LoVo (cell line): ENCODE measurements around the gene AIP.
"Not testable (repeated sequence)": the region's sequence is repeated elsewhere in the genome, so short reads cannot be mapped to it uniquely, and the experiment has no call there.

Experiments used
- DNase-seq: peaks from one replicate; pipeline ENCODE4 v3.0.0-alpha.2; 2016; ENCODE audit warnings: low spot score

The AIP gene

DNA sequence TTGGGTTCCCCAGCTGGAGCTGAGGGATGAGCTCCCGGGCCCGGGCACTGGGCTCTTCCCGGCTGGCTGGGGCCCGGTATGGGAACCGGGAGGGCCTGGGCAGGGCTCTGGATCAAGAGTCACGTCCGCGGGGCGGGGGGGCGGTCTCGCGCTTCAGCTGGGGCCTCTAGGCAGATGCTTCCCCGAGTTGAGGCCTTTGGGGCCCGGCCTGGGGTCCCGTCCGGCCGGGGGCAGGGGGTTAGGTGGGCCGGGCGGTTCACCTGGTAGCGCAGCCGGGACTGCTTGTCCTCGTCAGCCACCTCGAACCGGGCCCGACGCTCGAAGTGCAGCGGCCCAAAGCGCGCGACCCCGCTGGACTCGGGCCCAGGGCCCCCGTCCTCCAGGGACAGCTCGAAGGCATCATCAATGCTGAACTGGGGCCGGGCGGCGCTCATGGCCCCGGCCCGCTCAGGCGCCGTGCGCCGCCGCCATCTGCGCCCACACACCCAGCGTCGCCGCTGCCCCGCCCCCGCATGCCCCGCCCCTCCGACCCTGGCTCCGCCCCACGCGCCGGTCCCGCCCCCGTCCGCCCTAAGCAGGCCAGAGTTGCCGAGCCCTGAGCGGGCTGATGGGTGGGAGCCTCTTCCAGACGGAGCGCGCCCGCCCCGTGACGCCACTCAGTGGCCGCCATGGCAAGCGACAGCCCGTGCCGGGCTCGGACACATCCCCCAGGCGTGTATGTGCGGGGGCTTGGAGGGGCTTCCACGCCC, 13.9 kb upstream of the AIP start, which contains the start of gene TMEM134:
TMEM134 (minus strand) TSS at position 493 of the 749 bp plus-strand sequence; CDS start at position 434, 59 bp downstream.
- peak; percentile 93 for DNase-seq

DNA sequence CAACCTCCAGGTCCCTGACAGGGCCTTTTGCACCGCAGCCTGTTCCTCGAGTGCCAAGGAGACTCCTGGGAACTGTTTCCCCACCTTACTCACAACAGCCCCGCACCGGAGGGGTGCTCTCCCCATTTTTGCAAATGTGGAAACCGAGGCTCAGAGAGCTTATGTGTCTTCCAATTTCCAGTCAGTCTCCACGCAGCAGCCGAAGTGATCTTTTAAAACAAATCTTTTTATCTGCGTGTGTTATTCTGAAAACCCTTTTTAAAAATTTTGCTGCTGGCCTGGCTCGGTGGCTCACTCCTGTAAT, 13.4 kb upstream of the AIP start:
- DNase-seq, result no peak

DNA sequence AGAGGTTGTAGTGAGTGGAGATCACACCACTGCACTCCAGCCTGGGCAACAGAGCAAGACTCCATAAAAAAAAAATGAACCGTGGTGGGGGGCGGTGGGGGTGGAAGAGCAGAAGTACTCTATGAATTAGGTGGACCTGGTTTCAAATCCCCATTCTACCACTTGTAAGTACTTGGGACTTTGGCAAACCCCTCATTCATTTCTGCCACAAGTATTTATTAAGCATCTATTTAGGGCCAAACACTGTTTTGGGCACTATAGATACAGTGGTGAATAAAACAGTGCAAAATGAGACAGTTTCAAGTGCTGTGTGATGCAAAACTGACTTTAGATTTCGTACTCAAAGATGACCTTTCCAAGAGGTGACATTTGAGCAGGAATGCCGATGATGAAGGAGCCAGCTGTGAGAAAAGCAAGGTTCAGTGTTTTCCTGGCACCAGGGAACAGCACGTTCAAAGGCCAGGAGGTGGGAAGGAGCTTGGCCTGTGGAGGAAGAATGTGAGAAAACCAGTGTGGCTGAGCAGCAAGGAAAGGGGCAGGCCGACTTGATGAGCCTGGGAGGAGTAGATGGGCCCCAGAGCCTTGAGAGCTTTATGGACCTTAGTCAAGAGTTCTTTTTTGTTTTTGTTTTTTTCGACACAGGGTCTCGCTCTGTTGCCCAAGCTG, 12.4 kb upstream of the AIP start:
- DNase-seq, result no peak

DNA sequence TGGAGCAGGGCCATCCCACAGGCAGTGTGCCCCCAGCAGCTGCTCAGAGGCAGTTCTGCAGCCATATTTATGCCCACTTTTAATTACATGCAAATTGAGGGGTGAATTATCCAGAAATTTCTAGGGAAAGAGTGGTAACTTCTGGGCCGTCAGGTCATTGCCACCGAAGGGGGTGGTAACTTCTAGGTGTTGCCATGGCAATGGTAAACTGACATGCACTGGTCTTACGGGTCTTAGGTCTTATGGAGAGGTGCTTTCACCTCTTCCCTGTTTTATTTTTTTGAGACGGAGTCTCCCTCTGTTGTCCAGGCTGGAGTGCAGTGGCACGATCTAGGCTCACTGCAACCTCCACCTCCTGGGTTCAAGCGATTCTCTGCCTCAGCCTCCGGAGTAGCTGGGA, 9.9 kb upstream of the AIP start:
- no peak for DNase-seq

DNA sequence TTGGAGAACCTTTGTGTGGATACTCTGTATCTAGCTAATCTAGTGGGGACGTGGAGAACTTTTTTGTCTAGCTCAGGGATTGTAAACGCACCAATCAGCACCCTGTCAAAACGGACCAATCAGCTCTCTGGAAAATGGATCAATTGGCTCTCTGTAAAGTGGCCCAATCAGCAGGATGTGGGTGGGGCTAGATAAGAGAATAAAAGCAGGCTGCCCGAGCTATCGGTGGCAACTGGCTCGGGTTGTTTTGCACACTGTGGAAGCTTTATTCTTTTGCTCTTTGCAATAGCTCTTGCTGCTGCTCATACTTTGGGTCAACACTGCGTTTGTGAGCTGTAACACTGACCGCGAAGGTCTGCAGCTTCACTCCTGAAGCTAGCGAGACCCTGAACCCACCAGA, 6.1 kb upstream of the AIP start:
- DNase-seq, result not testable (repeated sequence)

DNA sequence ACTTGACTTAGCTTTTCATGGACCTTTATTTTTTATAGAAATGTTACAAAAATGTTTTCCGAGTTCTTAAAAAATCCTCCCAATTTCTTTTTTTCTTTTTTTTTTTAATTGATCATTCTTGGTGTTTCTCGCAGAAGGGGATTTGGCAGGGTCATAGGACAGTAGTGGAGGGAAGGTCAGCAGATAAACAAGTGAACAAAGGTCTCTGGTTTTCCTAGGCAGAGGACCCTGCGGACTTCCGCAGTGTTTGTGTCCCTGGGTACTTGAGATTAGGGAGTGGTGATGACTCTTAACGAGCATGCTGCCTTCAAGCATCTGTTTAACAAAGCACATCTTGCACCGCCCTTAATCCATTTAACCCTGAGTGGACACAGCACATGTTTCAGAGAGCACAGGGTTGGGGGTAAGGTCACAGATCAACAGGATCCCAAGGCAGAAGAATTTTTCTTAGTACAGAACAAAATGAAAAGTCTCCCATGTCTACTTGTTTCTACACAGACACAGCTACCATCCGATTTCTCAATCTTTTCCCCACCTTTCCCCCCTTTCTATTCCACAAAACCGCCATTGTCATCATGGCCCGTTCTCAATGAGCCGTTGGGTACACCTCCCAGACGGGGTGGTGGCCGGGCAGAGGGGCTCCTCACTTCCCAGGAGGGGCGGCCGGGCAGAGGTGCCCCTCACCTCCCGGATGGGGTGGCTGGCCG, 5.3 kb upstream of the AIP start:
- DNase-seq, result not testable (repeated sequence)

DNA sequence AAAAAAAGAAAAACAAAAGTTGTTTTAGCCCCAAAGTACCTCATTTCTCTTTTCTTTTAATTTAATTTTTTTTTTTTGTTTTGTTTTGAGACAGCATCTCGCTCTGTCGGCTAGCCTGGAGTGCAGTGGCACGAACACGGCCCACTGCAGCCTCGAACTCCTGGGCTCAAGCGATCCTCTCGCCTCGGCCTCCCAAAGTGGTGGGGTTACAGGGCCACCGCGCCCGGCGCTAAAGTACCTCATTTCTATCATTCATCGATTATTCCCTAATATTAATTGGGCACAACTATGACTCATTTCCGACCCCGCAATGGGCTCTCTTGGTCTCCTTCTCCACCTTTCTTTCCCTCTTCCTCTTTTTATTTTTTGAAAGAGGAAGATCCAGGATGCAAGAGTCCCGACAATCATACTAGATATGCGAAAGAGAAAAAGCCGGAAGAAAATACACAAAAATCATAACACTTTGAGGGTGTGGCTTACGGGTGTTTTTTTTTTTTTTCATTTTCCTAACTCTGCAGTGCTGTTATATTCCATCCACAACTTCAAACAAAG, 475 bp upstream of the AIP start:
- DNase-seq, result no peak

DNA sequence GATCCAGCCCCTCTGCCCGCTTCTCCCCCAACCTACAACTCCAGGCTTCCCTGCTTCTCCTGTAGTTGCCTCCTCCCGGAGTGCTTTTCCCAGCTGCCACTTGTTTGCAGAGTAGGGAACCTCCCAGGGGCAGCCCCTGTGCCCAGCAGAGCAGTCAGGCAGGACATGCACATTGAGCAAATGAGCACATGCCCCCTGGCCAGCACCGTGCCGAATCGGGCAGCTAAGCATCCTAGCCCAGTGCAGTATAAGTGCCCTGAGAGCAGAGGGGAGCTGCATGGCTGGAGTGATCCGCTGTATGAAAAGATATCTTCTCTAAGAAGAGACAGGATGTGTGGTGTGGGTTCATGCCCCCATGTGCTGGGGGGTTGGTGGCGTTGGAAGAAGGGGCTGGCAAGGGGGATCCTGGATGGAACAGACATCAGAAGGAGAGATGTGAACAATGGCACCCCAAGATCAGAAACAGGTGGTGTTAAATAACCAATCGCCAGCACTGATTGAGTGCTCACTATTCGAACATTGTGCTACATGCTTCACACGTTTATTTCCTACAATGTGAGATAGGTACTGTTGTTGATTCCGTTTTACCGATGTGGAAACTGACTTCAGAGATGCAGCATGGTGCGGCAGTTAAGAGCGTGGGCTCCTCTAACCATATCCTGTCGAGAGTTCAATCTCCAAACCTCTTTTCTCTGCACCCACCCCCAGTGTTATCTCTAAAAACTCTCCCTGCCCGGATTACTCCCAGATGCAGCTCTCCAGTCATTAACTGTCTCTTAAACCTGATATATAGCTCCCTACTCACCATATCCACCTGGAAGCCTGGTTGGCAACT, 1.2 kb downstream of the AIP start:
- no peak for DNase-seq

DNA sequence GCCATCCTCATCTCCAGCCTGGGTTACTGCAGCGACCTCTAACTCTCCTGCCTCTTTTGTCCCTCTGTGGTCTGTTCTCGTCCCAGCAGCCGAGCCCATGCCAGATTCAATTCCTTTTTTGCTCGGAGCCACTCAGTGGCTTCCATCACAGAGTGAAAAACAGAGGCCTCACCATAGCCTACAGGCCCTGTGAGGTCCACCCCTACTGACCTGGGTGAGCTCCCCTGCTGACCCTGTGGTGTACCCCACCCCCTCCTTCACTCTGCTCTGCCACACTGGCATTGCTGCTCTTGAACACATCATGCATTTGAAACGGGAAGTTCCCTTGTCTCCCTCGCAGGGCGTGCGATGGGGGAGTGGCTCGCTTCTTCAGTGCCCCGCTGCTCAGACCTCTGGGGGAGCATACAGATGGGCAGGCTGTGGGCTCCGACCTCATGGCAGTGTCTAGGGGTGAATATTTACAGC, 2.1 kb downstream of the AIP start:
- DNase-seq, result no peak

DNA sequence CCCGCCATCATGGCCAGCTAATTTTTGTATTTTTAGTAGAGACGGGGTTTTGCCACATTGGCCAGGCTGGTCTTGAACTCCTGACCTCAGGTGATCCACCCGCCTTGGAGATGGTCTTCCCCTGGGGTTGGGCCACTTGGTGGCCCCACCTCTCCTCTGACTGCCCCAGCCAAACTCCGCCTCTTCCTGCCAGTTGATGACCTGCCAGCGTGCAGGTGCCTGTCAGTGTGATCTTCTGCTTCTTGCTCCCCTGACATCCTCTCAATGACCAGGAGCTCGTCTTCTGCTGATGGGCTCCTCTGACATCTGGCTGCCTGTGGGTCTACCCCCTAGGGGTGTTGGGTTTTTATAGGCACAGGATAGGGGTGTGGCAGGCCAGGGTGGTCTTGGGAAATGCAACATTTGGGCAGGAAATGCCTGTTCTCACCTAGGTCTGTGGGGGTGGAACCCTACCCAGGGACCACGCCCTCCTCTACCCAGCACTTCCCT, 3.1 kb downstream of the AIP start:
- DNase-seq, result not testable (repeated sequence)

DNA sequence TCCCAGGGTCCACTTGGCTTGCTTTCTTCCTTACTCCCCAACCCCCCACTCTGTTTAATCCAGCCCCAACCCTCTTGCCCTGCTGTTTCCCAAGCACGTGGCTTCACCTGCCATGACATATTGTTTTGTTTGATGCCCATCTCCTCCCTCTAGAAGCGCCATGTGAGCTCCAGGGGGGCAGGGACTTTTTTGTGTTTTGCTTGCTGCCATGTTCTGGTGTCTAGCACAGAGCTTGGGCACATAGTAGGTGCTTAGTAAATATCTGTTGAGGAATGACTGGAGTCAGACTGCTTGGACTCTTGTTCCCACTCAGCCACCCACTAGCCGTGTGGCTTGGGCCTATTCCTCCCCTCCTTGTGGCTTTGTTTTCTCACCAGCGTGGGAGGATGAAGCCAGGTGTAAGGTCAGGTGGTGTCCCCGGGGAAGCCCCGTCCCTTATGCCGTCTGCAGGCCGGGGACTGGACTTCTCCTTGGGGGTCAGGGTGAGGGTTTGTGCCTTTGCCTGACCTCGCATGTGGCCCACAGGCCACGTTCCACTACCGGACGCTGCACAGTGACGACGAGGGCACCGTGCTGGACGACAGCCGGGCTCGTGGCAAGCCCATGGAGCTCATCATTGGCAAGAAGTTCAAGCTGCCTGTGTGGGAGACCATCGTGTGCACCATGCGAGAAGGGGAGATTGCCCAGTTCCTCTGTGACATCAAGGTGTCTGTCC, 3.8 kb downstream of the AIP start:
- no peak for DNase-seq

DNA sequence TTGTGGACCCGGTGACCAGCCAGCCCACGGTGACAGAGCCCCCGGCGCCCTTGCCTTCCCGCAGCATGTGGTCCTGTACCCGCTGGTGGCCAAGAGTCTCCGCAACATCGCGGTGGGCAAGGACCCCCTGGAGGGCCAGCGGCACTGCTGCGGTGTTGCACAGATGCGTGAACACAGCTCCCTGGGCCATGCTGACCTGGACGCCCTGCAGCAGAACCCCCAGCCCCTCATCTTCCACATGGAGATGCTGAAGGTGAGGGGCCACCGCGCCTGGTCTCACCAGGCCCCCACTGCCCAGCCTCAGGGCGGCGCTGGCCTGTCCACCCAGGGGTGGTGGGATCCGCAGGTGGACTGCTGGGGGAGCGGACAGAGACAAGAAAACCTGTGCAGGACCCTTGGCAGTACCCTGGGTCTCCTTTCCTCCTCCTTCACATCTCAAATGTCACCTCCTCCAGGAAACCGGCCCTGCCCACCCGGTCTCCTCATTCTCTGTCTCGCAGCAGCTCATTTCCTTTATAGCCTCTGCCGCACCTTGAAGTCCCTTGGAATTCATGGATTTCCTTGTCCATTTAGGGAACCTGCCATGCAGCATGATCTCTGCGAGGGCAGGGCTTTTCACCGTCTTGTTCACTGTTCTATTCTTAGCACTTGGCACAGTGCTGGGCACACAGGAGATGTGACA, 6.5 kb downstream of the AIP start:
- no peak for DNase-seq

DNA sequence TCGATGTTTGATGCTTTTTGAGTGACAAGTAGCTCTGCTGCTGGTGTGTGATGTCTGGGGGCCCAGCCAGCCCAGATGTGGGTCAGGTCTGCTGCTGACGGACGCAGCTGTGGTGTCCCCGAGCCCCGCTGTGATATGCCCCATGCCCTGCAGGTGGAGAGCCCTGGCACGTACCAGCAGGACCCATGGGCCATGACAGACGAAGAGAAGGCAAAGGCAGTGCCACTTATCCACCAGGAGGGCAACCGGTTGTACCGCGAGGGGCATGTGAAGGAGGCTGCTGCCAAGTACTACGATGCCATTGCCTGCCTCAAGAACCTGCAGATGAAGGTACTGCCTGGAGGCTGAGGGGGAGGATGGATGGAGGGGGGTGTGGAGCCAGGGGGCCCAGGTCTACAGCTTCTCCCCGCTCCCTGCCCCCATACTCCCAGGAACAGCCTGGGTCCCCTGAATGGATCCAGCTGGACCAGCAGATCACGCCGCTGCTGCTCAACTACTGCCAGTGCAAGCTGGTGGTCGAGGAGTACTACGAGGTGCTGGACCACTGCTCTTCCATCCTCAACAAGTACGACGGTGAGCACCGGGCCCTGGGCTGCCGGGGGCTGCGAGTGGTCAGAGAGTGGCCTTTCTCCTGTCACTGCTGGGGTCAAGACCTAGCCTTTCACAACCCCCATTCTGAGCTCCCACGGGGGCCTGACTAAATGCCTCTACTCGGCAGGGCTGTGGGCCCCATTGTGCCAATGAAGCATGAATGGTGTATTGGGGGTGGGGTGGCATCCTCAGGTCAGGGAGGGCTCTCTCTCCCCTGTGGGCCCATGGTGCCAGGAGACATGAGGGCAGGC, 7.3 kb downstream of the AIP start:
- DNase-seq, result no peak

DNA sequence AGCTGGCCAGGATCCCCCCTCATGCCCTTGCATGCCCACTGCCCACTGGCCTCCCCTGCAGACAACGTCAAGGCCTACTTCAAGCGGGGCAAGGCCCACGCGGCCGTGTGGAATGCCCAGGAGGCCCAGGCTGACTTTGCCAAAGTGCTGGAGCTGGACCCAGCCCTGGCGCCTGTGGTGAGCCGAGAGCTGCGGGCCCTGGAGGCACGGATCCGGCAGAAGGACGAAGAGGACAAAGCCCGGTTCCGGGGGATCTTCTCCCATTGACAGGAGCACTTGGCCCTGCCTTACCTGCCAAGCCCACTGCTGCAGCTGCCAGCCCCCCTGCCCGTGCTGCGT, 7.9 kb downstream of the AIP start:
- DNase-seq, result no peak

DNA sequence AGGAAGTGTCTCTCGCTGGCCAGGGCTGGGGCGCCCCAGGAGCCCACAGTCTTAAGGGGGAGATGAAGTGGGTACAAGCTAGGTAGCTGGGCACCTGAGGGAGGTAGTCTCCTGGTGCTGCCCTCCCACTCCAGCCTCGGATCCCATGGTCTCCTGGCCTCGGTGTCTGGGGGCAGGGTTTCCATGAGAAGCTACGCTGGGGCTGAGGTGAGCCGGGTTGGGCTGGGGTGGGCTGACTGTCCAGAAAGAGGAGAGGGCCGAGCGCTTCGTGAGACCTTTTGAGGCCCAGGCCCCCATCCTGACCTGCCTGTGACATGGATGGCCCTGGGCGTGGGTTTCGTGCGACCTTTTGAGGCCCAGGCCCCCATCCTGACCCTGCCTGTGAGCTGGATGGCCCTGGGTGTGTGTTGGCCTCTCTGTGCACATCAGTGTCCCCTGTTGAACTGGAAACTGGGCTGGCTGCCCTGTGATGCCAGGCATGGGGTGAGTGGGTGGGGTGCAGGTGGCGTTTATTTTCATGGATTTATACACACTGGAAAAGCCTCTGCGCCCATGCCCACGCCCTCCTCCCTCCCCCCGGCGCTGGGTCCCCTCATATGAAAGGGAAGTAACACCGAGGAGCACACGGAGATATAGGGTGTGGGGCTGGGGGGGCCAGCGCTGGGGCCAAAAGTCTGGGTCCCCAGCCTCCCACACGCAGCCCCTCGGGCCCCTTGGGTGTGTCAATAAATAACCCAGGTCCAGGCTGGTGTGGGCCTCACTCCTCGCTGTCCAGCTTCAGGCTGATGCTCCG, 8.6 kb downstream of the AIP start:
- no peak for DNase-seq

DNA sequence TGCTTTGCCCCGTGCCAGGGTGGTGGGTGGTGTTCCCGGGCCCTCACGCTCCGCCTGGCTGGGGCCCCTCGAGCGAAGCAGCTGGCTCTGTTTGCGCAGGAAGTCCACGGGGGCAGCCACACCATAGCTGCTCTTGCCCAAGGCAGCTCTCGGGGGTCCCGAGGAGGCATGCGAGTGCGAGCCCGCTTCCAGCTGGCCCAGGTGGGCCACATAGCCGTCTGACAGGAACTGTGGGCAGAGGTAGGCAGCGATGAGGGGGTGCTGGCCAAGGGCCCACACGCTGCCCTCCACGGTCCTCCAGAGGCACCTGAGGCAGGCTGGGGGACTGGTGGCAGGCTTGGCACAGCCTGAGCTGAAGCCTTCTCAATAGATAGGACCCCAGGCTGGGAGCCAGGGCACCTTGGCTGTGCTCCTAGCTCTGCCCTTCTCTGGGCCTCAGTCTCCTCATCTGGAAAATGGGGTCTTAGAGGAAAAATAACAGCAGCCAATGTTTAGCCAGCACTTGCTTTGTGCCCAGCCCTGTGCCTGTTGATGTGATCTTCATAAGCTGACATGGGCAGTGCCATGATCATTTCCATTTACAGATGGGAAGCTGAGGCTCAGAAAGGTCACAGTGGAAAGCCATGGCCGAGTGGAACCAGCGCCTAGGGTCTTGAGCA, 9.4 kb downstream of the AIP start:
- no peak for DNase-seq

DNA sequence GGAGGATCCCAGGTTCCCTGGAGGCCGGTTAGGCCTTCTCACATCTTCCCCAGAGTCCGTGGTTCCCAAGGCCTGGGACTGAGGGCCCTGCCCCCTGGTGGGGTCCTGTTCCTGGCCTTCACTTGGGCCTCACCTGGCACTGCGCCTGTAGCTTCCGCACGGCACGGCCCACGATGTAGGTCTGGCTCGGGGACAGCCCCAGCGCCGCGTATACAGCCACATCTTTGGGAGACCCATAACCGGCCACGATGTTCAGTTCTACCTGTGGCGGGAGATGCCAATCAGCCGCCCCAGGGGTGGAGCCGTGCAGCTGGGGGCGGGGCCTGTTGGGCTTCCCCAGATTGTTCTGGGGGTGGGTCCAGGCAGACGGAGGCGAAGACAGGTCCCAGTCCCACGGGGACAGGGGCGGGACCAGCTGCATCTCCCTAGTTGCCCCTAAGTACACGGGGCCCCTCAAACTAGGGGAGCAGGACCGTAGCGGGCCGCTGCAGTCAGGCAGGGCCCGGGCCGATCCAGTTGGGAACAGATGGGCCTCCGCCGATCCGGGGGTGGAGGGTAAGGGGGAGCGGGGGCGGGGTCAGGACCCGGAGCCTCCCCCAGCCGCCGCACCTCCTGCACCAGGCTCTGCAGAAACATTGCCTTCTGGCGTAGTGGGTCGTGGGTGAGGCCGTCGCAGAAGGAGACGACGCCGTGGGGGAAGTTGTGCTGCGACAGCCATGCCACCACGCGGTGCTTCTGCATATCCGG, 10.1 kb downstream of the AIP start:
- DNase-seq, result no peak
